ENCODE data around the gene MUCL1.

DNA sequence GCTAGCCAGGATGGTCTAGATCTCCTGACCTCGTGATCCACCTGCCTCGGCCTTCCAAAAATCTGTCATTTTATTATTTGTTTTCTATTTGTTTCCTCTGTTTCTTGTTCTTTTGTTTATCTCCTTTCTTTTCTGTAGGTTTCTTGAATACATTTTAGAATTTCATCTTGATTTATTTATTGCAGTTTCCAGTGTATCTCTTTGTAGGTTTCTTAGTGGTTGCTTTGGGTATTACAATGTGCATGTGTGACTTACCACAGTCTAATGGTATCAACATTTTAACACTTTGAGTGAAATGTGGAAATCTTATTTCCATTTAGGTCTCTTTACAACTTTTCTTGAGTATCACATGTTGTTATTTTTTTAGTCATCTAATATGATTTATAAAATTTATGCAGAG, 29.9 kb upstream of the MUCL1 start:
- TF ChIP-seq, protein P1, sequence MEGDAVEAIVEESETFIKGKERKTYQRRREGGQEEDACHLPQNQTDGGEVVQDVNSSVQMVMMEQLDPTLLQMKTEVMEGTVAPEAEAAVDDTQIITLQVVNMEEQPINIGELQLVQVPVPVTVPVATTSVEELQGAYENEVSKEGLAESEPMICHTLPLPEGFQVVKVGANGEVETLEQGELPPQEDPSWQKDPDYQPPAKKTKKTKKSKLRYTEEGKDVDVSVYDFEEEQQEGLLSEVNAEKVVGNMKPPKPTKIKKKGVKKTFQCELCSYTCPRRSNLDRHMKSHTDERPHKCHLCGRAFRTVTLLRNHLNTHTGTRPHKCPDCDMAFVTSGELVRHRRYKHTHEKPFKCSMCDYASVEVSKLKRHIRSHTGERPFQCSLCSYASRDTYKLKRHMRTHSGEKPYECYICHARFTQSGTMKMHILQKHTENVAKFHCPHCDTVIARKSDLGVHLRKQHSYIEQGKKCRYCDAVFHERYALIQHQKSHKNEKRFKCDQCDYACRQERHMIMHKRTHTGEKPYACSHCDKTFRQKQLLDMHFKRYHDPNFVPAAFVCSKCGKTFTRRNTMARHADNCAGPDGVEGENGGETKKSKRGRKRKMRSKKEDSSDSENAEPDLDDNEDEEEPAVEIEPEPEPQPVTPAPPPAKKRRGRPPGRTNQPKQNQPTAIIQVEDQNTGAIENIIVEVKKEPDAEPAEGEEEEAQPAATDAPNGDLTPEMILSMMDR (IDR thresholded peaks at IDR 0.05; ENCODE audit: low read depth, low read length, poor library complexity, severe bottlenecking) = peak; percentile 43
- no peak for TF ChIP-seq EZH2phosphoT487 (IDR thresholded peaks at IDR 0.05; ENCODE audit: borderline replicate concordance, low read length)

Measured in DOHH2 (cell line).